IPS-18a (cell line): ENCODE results near the gene RFX1.

Source experiments
- H3K27ac ChIP-seq: one replicate; pipeline ENCODE4 v1.5.1; 2013; ENCODE audit warnings: low read length
- H3K27me3 ChIP-seq: one replicate; pipeline ENCODE4 v1.6.1; 2013; ENCODE audit warnings: mild to moderate bottlenecking, low read length; ENCODE audit not compliant: control insufficient read depth, insufficient read depth
- H3K36me3 ChIP-seq: one replicate; pipeline ENCODE4 v1.6.1; 2013; ENCODE audit warnings: low read depth, low read length; ENCODE audit not compliant: control insufficient read depth
- H3K4me1 ChIP-seq: one replicate; pipeline ENCODE4 v1.6.1; 2013; ENCODE audit warnings: low read depth, low read length; ENCODE audit not compliant: control insufficient read depth
- H3K4me3 ChIP-seq: one replicate; pipeline ENCODE4 v1.5.1; 2013; ENCODE audit warnings: low read length
- H3K9ac ChIP-seq: one replicate; pipeline ENCODE4 v1.6.1; 2013; ENCODE audit warnings: mild to moderate bottlenecking, low read length, moderate library complexity
- H3K9me3 ChIP-seq: one replicate; pipeline ENCODE4 v1.6.1; 2013; ENCODE audit warnings: low read depth, low read length; ENCODE audit not compliant: control insufficient read depth

Gene RFX1

GRCh38 chr19:13992025-13992424, 14.1 kb downstream of the RFX1 start:
- Histone ChIP-seq H3K4me3 (no peak overlapping the region), H3K9me3 (no peaks in the 10 kb centered on the region), H3K27ac (no peak overlapping the region), H3K27me3 (no peaks in the 10 kb centered on the region), H3K36me3 (no peaks in the 10 kb centered on the region), H3K9ac (no peak overlapping the region), H3K4me1 (peaks cover 8% of the 10 kb centered on the region)

- Histone ChIP-seq H3K27ac (no peak overlapping the region), H3K4me3 (no peak overlapping the region), H3K36me3 (no peaks in the 10 kb centered on the region), H3K4me1 (peaks cover 22% of the 10 kb centered on the region), H3K27me3 (no peaks in the 10 kb centered on the region), H3K9me3 (no peaks in the 10 kb centered on the region), H3K9ac (no peak overlapping the region)
Measured at GRCh38 chr19:13990085-13990484, 16.0 kb downstream of the RFX1 start.

DNA sequence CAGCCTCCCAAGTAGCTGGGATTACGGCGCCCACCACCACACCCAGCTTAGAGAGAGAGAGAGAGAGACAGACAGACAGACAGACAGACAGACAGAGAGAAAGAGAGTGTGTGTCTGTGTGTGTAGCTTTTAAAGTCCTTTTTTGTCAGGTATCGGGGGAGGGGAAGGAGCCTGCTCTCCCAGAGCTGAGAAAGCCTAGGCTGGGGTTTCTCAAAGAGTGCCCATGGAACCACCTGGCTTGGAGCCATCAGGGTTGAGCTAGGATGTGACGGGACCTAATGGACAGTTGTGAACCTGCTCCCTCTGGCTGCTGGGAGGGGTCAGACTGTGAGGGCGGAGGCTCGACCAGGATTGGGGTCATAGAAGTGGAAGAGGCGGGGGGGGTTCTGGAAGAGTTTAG, 16.6 kb downstream of the RFX1 start:
- H3K27me3 ChIP-seq, result no peaks in the 10 kb centered on the region
- no peak overlapping the region for H3K9ac ChIP-seq

GRCh38 chr19:13987101-13987890, 18.8 kb downstream of the RFX1 start:
- Histone ChIP-seq H3K27me3 (no peaks in the 10 kb centered on the region), H3K9me3 (no peaks in the 10 kb centered on the region), H3K36me3 (no peaks in the 10 kb centered on the region), H3K4me1 (peaks cover 27% of the 10 kb centered on the region), H3K9ac (peak overlapping the region; percentile 52), H3K4me3 (no peak overlapping the region), H3K27ac (peak overlapping the region; percentile 47)

More for the DNA sequence above, 16.6 kb downstream of the RFX1 start:
- Histone ChIP-seq H3K36me3 (no peaks in the 10 kb centered on the region), H3K4me3 (no peak overlapping the region), H3K4me1 (peaks cover 22% of the 10 kb centered on the region), H3K27ac (no peak overlapping the region), H3K9me3 (no peaks in the 10 kb centered on the region)

DNA sequence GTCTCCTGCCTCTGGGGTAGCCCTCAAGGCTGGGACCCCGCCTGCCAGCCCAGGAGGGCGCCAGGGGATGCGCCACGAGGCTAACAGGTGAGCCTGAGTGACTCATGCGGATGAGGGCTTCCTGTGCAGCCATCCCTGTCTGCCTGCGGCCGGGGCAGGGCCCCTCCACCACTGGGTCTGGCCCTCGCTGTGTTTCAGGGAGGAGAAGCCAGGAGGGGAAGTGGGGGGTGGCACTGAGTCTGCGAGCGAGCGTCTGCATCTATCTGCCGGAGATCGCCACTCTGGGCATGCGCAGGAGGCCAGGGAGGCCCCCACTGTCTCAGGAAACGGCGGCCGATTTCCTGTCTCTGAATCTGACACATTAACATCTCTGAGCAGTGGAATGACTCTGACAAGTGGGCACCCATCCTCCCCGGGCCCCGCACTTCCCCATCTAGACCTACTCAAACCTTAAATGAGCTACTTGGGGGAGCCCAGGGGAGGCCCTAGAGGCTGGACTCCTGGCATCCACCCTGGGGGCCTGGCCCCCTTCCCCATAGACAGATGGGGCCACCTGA, 19.7 kb downstream of the RFX1 start:
- peak overlapping the region; percentile 80 for H3K27ac ChIP-seq
- peak overlapping the region; percentile 39 for H3K4me3 ChIP-seq
- no peaks in the 10 kb centered on the region for H3K9me3 ChIP-seq
- H3K27me3 ChIP-seq, result no peaks in the 10 kb centered on the region
- peaks cover 27% of the 10 kb centered on the region for H3K4me1 ChIP-seq
- H3K36me3 ChIP-seq, result no peaks in the 10 kb centered on the region
- H3K9ac ChIP-seq, result peak overlapping the region; percentile 52

- Histone ChIP-seq H3K9ac (peak overlapping the region; percentile 52), H3K36me3 (no peaks in the 10 kb centered on the region), H3K9me3 (no peaks in the 10 kb centered on the region), H3K27me3 (no peaks in the 10 kb centered on the region), H3K27ac (peak overlapping the region; percentile 80), H3K4me3 (peak overlapping the region; percentile 39), H3K4me1 (peaks cover 27% of the 10 kb centered on the region)
Measured at GRCh38 chr19:13985771-13986347, 20.3 kb downstream of the RFX1 start.

- H3K9me3 ChIP-seq, result no peaks in the 10 kb centered on the region
- H3K36me3 ChIP-seq, result no peaks in the 10 kb centered on the region
- no peak overlapping the region for H3K4me3 ChIP-seq
- H3K27ac ChIP-seq, result peak overlapping the region; percentile 80
- no peaks in the 10 kb centered on the region for H3K27me3 ChIP-seq
- H3K9ac ChIP-seq, result peak overlapping the region; percentile 52
- H3K4me1 ChIP-seq, result peaks cover 27% of the 10 kb centered on the region
Measured at GRCh38 chr19:13984875-13985741, 21.0 kb downstream of the RFX1 start.

DNA sequence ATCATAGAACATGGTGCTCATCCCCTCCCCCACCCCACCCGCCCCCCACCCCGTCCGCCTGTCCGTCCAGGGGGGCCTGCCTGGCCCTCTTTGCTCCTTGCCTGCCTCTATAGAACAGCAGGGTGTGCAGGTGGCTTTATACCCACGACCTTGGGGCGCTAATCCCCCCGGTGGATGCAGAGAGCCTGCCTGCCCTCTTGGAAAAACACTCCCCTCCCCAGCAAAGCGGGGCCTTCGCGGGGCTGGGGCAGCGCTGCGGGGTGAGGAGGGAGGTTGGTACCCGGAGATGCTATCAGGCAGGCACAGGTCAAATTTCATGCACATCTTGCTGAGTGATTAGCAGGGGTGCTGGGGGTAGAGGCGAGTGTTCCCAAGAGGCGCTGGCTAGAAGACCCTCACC, 21.9 kb downstream of the RFX1 start:
- Histone ChIP-seq H3K4me1 (peaks cover 27% of the 10 kb centered on the region), H3K4me3 (no peak overlapping the region), H3K27me3 (no peaks in the 10 kb centered on the region), H3K9me3 (no peaks in the 10 kb centered on the region), H3K27ac (no peak overlapping the region), H3K9ac (no peak overlapping the region), H3K36me3 (no peaks in the 10 kb centered on the region)

DNA sequence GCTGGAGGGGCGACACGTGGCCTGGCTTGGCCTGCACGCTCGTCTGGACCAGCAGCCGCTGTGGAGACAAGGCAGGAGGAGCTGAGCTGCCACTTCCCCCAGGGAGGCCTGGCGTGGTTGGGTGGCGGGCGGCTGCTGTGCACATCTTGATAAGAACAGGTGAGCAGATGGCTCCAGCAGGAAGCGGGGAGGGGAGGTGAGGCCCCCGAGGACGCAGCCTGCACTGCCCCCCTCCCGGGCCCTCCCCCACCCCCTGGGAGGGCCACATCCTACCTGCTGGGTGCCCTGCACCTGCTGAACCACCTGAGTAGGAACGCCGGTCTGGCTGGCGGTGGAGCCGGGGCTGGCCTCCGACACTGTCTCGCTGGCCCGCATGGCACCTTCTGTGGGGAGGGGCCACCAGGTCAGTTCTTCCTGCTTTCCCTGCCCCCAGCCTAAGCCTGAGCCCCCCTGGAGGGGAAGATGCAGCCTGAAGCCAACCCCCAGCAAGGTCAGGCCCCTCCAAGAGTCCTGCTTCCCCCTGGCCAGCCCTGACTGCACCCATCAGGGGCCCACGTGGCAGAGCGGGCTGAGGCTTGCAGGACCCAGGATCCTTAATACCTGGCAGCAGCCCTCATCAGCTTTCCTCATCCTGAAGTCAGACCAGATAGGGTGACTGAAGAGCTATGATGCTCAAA, 22.8 kb downstream of the RFX1 start:
- no peaks in the 10 kb centered on the region for H3K27me3 ChIP-seq
- no peaks in the 10 kb centered on the region for H3K9me3 ChIP-seq
- no peak overlapping the region for H3K4me3 ChIP-seq
- H3K36me3 ChIP-seq, result no peaks in the 10 kb centered on the region
- H3K27ac ChIP-seq, result no peak overlapping the region
- H3K4me1 ChIP-seq, result peaks cover 27% of the 10 kb centered on the region
- H3K9ac ChIP-seq, result no peak overlapping the region

- H3K9ac ChIP-seq, result no peak overlapping the region
- H3K4me3 ChIP-seq, result no peak overlapping the region
- no peaks in the 10 kb centered on the region for H3K36me3 ChIP-seq
- no peaks in the 10 kb centered on the region for H3K9me3 ChIP-seq
- H3K27me3 ChIP-seq, result no peaks in the 10 kb centered on the region
- peaks cover 30% of the 10 kb centered on the region for H3K4me1 ChIP-seq
- no peak overlapping the region for H3K27ac ChIP-seq
Measured at GRCh38 chr19:13982773-13983172, 23.3 kb downstream of the RFX1 start.

- no peak overlapping the region for H3K27ac ChIP-seq
- H3K9me3 ChIP-seq, result no peaks in the 10 kb centered on the region
- H3K9ac ChIP-seq, result no peak overlapping the region
- H3K27me3 ChIP-seq, result no peaks in the 10 kb centered on the region
- no peak overlapping the region for H3K4me3 ChIP-seq
- H3K4me1 ChIP-seq, result peaks cover 23% of the 10 kb centered on the region
- no peaks in the 10 kb centered on the region for H3K36me3 ChIP-seq
Measured at GRCh38 chr19:13981988-13982501, 24.1 kb downstream of the RFX1 start.
